ENCODE results near the gene SBNO2. TPM values are rescaled to one million over a fixed set of nuclear protein-coding genes. Genes with fewer than 3 reads are reported as not detected.
"Not testable (repeated sequence)": the region's sequence is repeated elsewhere in the genome, so short reads cannot be mapped to it uniquely, and the experiment has no call there.

Gene SBNO2
- total RNA-seq, 1 experiment from 2014 or later: 97.8 TPM

- no peak overlapping the region for H3K27ac Mint-ChIP-seq (ENCODE audit: unreplicated experiment)
- no peaks in the 10 kb centered on the region for H3K27me3 Mint-ChIP-seq (ENCODE audit: unreplicated experiment)
- CTCF ChIA-PET: no interaction called here
- no peak for TF ChIP-seq CTCF (IDR thresholded peaks at IDR 0.05; ENCODE audit: unreplicated experiment)
- intact Hi-C loops (cut with micrococcal nuclease; ENCODE audit: unreplicated experiment): no loop called here
- H3K36me3 Mint-ChIP-seq (ENCODE audit: insufficient read depth, unreplicated experiment): peaks cover 61% of the 10 kb centered on the region
- no peaks in the 10 kb centered on the region for H3K4me1 Mint-ChIP-seq (ENCODE audit: low read depth, unreplicated experiment)
- H3K4me3 Mint-ChIP-seq (ENCODE audit: low read depth, unreplicated experiment): peak overlapping the region; percentile 73
- no peaks in the 10 kb centered on the region for H3K9me3 Mint-ChIP-seq (ENCODE audit: low read depth, unreplicated experiment)
- BruUV-seq (replicated peaks): no TSS peak
- DNase-seq: no peak
Measured at GRCh38 chr19:1130771-1131717, 43.0 kb downstream of the SBNO2 start.

- peak overlapping the region; percentile 73 for H3K4me3 Mint-ChIP-seq (ENCODE audit: low read depth, unreplicated experiment)
- no TSS peak for BruUV-seq (replicated peaks)
- H3K4me1 Mint-ChIP-seq (ENCODE audit: low read depth, unreplicated experiment): no peaks in the 10 kb centered on the region
- CTCF ChIA-PET: no interaction called here
- intact Hi-C loops (cut with micrococcal nuclease; ENCODE audit: unreplicated experiment): no loop called here
- H3K27ac Mint-ChIP-seq (ENCODE audit: unreplicated experiment): no peak overlapping the region
- H3K36me3 Mint-ChIP-seq (ENCODE audit: insufficient read depth, unreplicated experiment): peaks cover 57% of the 10 kb centered on the region
- H3K27me3 Mint-ChIP-seq (ENCODE audit: unreplicated experiment): no peaks in the 10 kb centered on the region
- H3K9me3 Mint-ChIP-seq (ENCODE audit: low read depth, unreplicated experiment): no peaks in the 10 kb centered on the region
- DNase-seq: no peak
- no peak for TF ChIP-seq CTCF (IDR thresholded peaks at IDR 0.05; ENCODE audit: unreplicated experiment)
Measured at GRCh38 chr19:1129535-1129934, 44.5 kb downstream of the SBNO2 start.

GRCh38 chr19:1129084-1129483 is 45.0 kb downstream of the SBNO2 start:
- H3K27me3 Mint-ChIP-seq (ENCODE audit: unreplicated experiment); H3K9me3 Mint-ChIP-seq (ENCODE audit: low read depth, unreplicated experiment); H3K4me1 Mint-ChIP-seq (ENCODE audit: low read depth, unreplicated experiment); CTCF ChIA-PET; DNase-seq; H3K27ac Mint-ChIP-seq (ENCODE audit: unreplicated experiment); BruUV-seq (replicated peaks); H3K4me3 Mint-ChIP-seq (ENCODE audit: low read depth, unreplicated experiment); intact Hi-C loops (cut with micrococcal nuclease; ENCODE audit: unreplicated experiment): not testable (repeated sequence)
- H3K36me3 Mint-ChIP-seq (ENCODE audit: insufficient read depth, unreplicated experiment): peaks cover 58% of the 10 kb centered on the region

GRCh38 chr19:1128106-1128505 is 46.0 kb downstream of the SBNO2 start:
- no peaks in the 10 kb centered on the region for H3K9me3 Mint-ChIP-seq (ENCODE audit: low read depth, unreplicated experiment)
- no peak for DNase-seq
- no peak overlapping the region for H3K27ac Mint-ChIP-seq (ENCODE audit: unreplicated experiment)
- intact Hi-C loops (cut with micrococcal nuclease; ENCODE audit: unreplicated experiment): no loop called here
- H3K36me3 Mint-ChIP-seq (ENCODE audit: insufficient read depth, unreplicated experiment): peaks cover 61% of the 10 kb centered on the region
- H3K4me1 Mint-ChIP-seq (ENCODE audit: low read depth, unreplicated experiment): no peaks in the 10 kb centered on the region
- no peak for TF ChIP-seq CTCF (IDR thresholded peaks at IDR 0.05; ENCODE audit: unreplicated experiment)
- no TSS peak for BruUV-seq (replicated peaks)
- no peak overlapping the region for H3K4me3 Mint-ChIP-seq (ENCODE audit: low read depth, unreplicated experiment)
- CTCF ChIA-PET: no interaction called here
- no peaks in the 10 kb centered on the region for H3K27me3 Mint-ChIP-seq (ENCODE audit: unreplicated experiment)
